Neural crest cell (in vitro differentiated cells): ENCODE data around the gene KCNC1. TPM values are rescaled to one million over a fixed set of nuclear protein-coding genes. Genes with fewer than 3 reads are reported as not detected.

Experiments
- DNase-seq: peaks from one replicate; pipeline ENCODE4 v3.0.0; 2021; ENCODE audit warnings: low read depth, mixed read lengths, low spot score
- H3K27ac Mint-ChIP-seq: one replicate; pipeline ENCODE4 v1.8.0; 2021; ENCODE audit warnings: mild to moderate bottlenecking, mixed read lengths; ENCODE audit not compliant: unreplicated experiment
- H3K27me3 Mint-ChIP-seq: 2 replicates; pipeline ENCODE4 v1.8.0; 2021; ENCODE audit warnings: low read depth, mild to moderate bottlenecking, mixed read lengths
- H3K36me3 Mint-ChIP-seq: 2 replicates; pipeline ENCODE4 v1.8.0; 2021; ENCODE audit warnings: low read depth, mild to moderate bottlenecking, mixed read lengths
- H3K4me1 Mint-ChIP-seq: 2 replicates; pipeline ENCODE4 v1.8.0; 2021; ENCODE audit warnings: mixed read lengths
- H3K4me3 Mint-ChIP-seq: one replicate; pipeline ENCODE4 v1.8.0; 2021; ENCODE audit warnings: mild to moderate bottlenecking, mixed read lengths
- H3K9me3 Mint-ChIP-seq: 2 replicates; pipeline ENCODE4 v1.8.0; 2021; ENCODE audit warnings: mixed read lengths
- CTCF ChIP-seq: fragments of 200-600 bp; sonication (generic); conservative IDR thresholded peaks from 2 replicates; pipeline ENCODE4 v1.5.0; 2021; ENCODE audit warnings: antibody characterized with exemption, mild to moderate bottlenecking
- total RNA-seq: library from RNA; stranded (reverse); gene quantifications from 2 replicates; pipeline ENCODE4 v1.2.1, GENCODE V29; 2021

The KCNC1 gene
- total RNA-seq, 1 donor from 2014 or later, result 10.2 TPM

GRCh38 chr11:17782145-17782544 is 47.6 kb downstream of the KCNC1 start:
- Mint-ChIP-seq H3K9me3 (no peaks in the 10 kb centered on the region), H3K36me3 (peaks cover 5% of the 10 kb centered on the region), H3K27me3 (no peaks in the 10 kb centered on the region), H3K27ac (no peak overlapping the region), H3K4me3 (no peak overlapping the region), H3K4me1 (peaks cover 4% of the 10 kb centered on the region)
- TF ChIP-seq CTCF, result no peak
- no peak for DNase-seq

GRCh38 chr11:17782603-17783337 is 48.2 kb downstream of the KCNC1 start:
- no peak overlapping the region for H3K27ac Mint-ChIP-seq
- DNase-seq, result no peak
- H3K27me3 Mint-ChIP-seq, result no peaks in the 10 kb centered on the region
- TF ChIP-seq CTCF, result no peak
- no peaks in the 10 kb centered on the region for H3K9me3 Mint-ChIP-seq
- peaks cover 5% of the 10 kb centered on the region for H3K36me3 Mint-ChIP-seq
- peaks cover 1% of the 10 kb centered on the region for H3K4me1 Mint-ChIP-seq
- H3K4me3 Mint-ChIP-seq, result no peak overlapping the region

GRCh38 chr11:17783878-17784277 is 49.3 kb downstream of the KCNC1 start:
- H3K27ac Mint-ChIP-seq, result no peak overlapping the region
- H3K9me3 Mint-ChIP-seq, result peaks cover 2% of the 10 kb centered on the region
- no peak for TF ChIP-seq CTCF
- H3K36me3 Mint-ChIP-seq, result peaks cover 5% of the 10 kb centered on the region
- H3K4me1 Mint-ChIP-seq, result no peaks in the 10 kb centered on the region
- no peaks in the 10 kb centered on the region for H3K27me3 Mint-ChIP-seq
- H3K4me3 Mint-ChIP-seq, result no peak overlapping the region
- DNase-seq, result no peak

GRCh38 chr11:17786824-17787525 is 52.4 kb downstream of the KCNC1 start:
- peaks cover 2% of the 10 kb centered on the region for H3K9me3 Mint-ChIP-seq
- H3K27me3 Mint-ChIP-seq, result no peaks in the 10 kb centered on the region
- H3K4me1 Mint-ChIP-seq, result no peaks in the 10 kb centered on the region
- H3K4me3 Mint-ChIP-seq, result no peak overlapping the region
- no peak for DNase-seq
- H3K36me3 Mint-ChIP-seq, result peaks cover 5% of the 10 kb centered on the region
- peak overlapping the region; percentile 3 for H3K27ac Mint-ChIP-seq
- no peak for TF ChIP-seq CTCF

GRCh38 chr11:17788084-17788483 is 53.5 kb downstream of the KCNC1 start:
- Mint-ChIP-seq H3K4me1 (no peaks in the 10 kb centered on the region), H3K27ac (no peak overlapping the region), H3K9me3 (peaks cover 2% of the 10 kb centered on the region), H3K36me3 (peaks cover 5% of the 10 kb centered on the region), H3K27me3 (no peaks in the 10 kb centered on the region), H3K4me3 (no peak overlapping the region)
- no peak for TF ChIP-seq CTCF
- no peak for DNase-seq
